Right hindlimb (tissue), 1 donor: ENCODE data around the gene ALAD.
"Not testable (repeated sequence)": the region's sequence is repeated elsewhere in the genome, so short reads cannot be mapped to it uniquely, and the experiment has no call there.

ENCODE experiments used
- DNase-seq: peaks from one replicate; pipeline ENCODE4 v3.0.0-alpha.2; 2018

Gene ALAD

GRCh38 chr9:113372059-113372458 is 29.0 kb downstream of the ALAD start:
- DNase-seq: no peak

- no peak for DNase-seq
These were observed 30.2 kb downstream of the ALAD start for GRCh38 chr9:113370806-113371325.

GRCh38 chr9:113369855-113370140 is 31.3 kb downstream of the ALAD start:
- DNase-seq: no peak

- DNase-seq: no peak
These were observed 31.9 kb downstream of the ALAD start for GRCh38 chr9:113368982-113369854.

GRCh38 chr9:113368348-113368981 is 32.6 kb downstream of the ALAD start:
- no peak for DNase-seq

GRCh38 chr9:113365652-113366051 is 35.4 kb downstream of the ALAD start:
- not testable (repeated sequence) for DNase-seq

- no peak for DNase-seq
These were observed 36.1 kb downstream of the ALAD start for GRCh38 chr9:113364951-113365350.

- DNase-seq: no peak
These were observed 37.7 kb downstream of the ALAD start for GRCh38 chr9:113363336-113363735.

GRCh38 chr9:113361304-113362018 is 39.6 kb downstream of the ALAD start:
- DNase-seq: no peak

- DNase-seq: no peak
These were observed 40.7 kb downstream of the ALAD start for GRCh38 chr9:113360242-113360842.

- no peak for DNase-seq
These were observed 41.7 kb downstream of the ALAD start for GRCh38 chr9:113359385-113359784.

- no peak for DNase-seq
These were observed 44.3 kb downstream of the ALAD start for GRCh38 chr9:113356686-113357292.

GRCh38 chr9:113355040-113355596 is 46.0 kb downstream of the ALAD start:
- DNase-seq: no peak

- no peak for DNase-seq
These were observed 48.7 kb downstream of the ALAD start for GRCh38 chr9:113352411-113352810.

- no peak for DNase-seq
These were observed 49.1 kb downstream of the ALAD start for GRCh38 chr9:113352006-113352405.

GRCh38 chr9:113350937-113351336 is 50.1 kb downstream of the ALAD start:
- no peak for DNase-seq

GRCh38 chr9:113350107-113350661 is 50.9 kb downstream of the ALAD start:
- DNase-seq: no peak

GRCh38 chr9:113349445-113350094 is 51.5 kb downstream of the ALAD start, which contains the start of gene BSPRY:
BSPRY (plus strand) TSS chr9:113349541; CDS start chr9:113349580, 39 bp downstream.
- no peak for DNase-seq

GRCh38 chr9:113349066-113349444 is 52.0 kb downstream of the ALAD start:
- DNase-seq: no peak

- no peak for DNase-seq
These were observed 52.6 kb downstream of the ALAD start for GRCh38 chr9:113348437-113348836.

- DNase-seq: no peak
These were observed 55.4 kb downstream of the ALAD start for GRCh38 chr9:113345671-113346070.
